Suprapubic skin (tissue), 4 donors: ENCODE measurements around the gene POLE3. TPM values are rescaled to one million over a fixed set of nuclear protein-coding genes. Genes with fewer than 3 reads are reported as not detected.

Experiments
- DNase-seq, 2 donors: peaks; one replicate each; pipeline ENCODE4 v3.0.0-alpha.2; 2019; ENCODE audit warnings: low spot score in 2 of 2
- H3K27ac ChIP-seq: fragments of 200-600 bp; sonication (generic); one replicate; pipeline ENCODE4 v1.5.1; 2019
- H3K27me3 ChIP-seq: fragments of 200-600 bp; sonication (generic); one replicate; pipeline ENCODE4 v1.5.1; 2019
- H3K36me3 ChIP-seq: fragments of 200-600 bp; sonication (generic); one replicate; pipeline ENCODE4 v1.5.1; 2019
- H3K4me1 ChIP-seq: fragments of 200-600 bp; sonication (generic); one replicate; pipeline ENCODE4 v1.5.1; 2019
- H3K4me3 ChIP-seq: fragments of 200-600 bp; sonication (generic); one replicate; pipeline ENCODE4 v1.5.1; 2019; ENCODE audit warnings: mild to moderate bottlenecking
- H3K9me3 ChIP-seq: fragments of 200-600 bp; sonication (generic); one replicate; pipeline ENCODE4 v1.5.1; 2019
- CTCF ChIP-seq, 2 donors: fragments of 200-600 bp in 1 of 2; fragments of 450-650 bp in 1 of 2; sonication (generic) in 1 of 2; IDR thresholded peaks; one replicate each; pipeline ENCODE4 v1.5.1; 2016 to 2019; ENCODE audit warnings: antibody characterized with exemption in 2 of 2, mild to moderate bottlenecking in 1 of 2, moderate library complexity in 1 of 2
- EP300 ChIP-seq: sonication (generic); formaldehyde crosslinking; IDR thresholded peaks from one replicate; pipeline ENCODE4 v1.6.1; 2017; ENCODE audit warnings: antibody characterized with exemption
- POLR2A ChIP-seq, 2 donors: fragments of 450-650 bp; IDR thresholded peaks; one replicate each; pipeline ENCODE4 v1.6.1; 2017; ENCODE audit warnings: antibody characterized with exemption in 2 of 2, mild to moderate bottlenecking in 2 of 2, moderate library complexity in 2 of 2
- POLR2AphosphoS5 ChIP-seq, 3 donors: sonication (generic); formaldehyde crosslinking; IDR thresholded peaks; one replicate each; pipeline ENCODE4 v1.6.1; 2017; ENCODE audit warnings: antibody characterized with exemption in 3 of 3
- WGBS: methylation state at CpG from one replicate; pipeline ENCODE4 v1.1.5; 2018; 5-methylcytosine and 5-hydroxymethylcytosine counted together
- total RNA-seq, 4 donors: library from RNA; depleted of rRNA; stranded (reverse); fragments of >200 nt; gene quantifications; one replicate each; pipeline ENCODE4 v1.1.0, GENCODE V29; 2016

POLE3 gene
- total RNA-seq, 4 donors from 2014 or later, result 32.6 to 52.6 (median 36.6) TPM

GRCh38 chr9:113401027-113401792 is 9.3 kb downstream of the POLE3 start, which contains the start of gene ALAD:
Gene ALAD, minus strand, starts transcription at chr9:113401284. Its CDS starts 7,725 bp downstream, at chr9:113393559.
- H3K4me3 ChIP-seq, result peak within 1 kb of the TSS; percentile 86
- peak; percentile 99 for DNase-seq
- peaks cover 41% of the 10 kb centered on the region for H3K4me1 ChIP-seq
- no peaks in the 10 kb centered on the region for H3K36me3 ChIP-seq
- no peaks in the 10 kb centered on the region for H3K27me3 ChIP-seq
- peak within 1 kb of the TSS; percentile 74 for H3K27ac ChIP-seq
- WGBS, result 4% methylated on average over 14 of the region's 50 CpGs
- H3K9me3 ChIP-seq, result no peaks in the 10 kb centered on the region
- TF ChIP-seq POLR2A (IDR thresholded peaks at IDR 0.05), result no peak
- peak; percentile 92 to 97 for TF ChIP-seq CTCF (IDR thresholded peaks at IDR 0.05)
- peak in 2 of 3 donors; percentile 35 to 69 for TF ChIP-seq POLR2AphosphoS5 (IDR thresholded peaks at IDR 0.05)
- no peak for TF ChIP-seq EP300

GRCh38 chr9:113399646-113400200 is 10.8 kb downstream of the POLE3 start:
- Histone ChIP-seq H3K9me3 (no peaks in the 10 kb centered on the region), H3K27me3 (no peaks in the 10 kb centered on the region), H3K4me1 (peaks cover 41% of the 10 kb centered on the region), H3K27ac (no peak overlapping the region), H3K4me3 (no peak overlapping the region), H3K36me3 (peaks cover 8% of the 10 kb centered on the region)
- DNase-seq, result no peak
- TF ChIP-seq POLR2A (IDR thresholded peaks at IDR 0.05), result no peak
- no peak for TF ChIP-seq CTCF (IDR thresholded peaks at IDR 0.05)
- no peak for TF ChIP-seq EP300
- TF ChIP-seq POLR2AphosphoS5 (IDR thresholded peaks at IDR 0.05), result no peak
- 68% methylated on average over 3 of the region's 3 CpGs for WGBS

- no peak for DNase-seq
- peaks cover 41% of the 10 kb centered on the region for H3K4me1 ChIP-seq
- H3K36me3 ChIP-seq, result peaks cover 11% of the 10 kb centered on the region
- 84% methylated on average over 5 of the region's 5 CpGs for WGBS
- H3K4me3 ChIP-seq, result no peak overlapping the region
- no peak overlapping the region for H3K27ac ChIP-seq
- H3K27me3 ChIP-seq, result no peaks in the 10 kb centered on the region
- H3K9me3 ChIP-seq, result no peaks in the 10 kb centered on the region
- TF ChIP-seq POLR2A (IDR thresholded peaks at IDR 0.05) (no peak), CTCF (IDR thresholded peaks at IDR 0.05) (no peak), POLR2AphosphoS5 (IDR thresholded peaks at IDR 0.05) (no peak), EP300 (no peak)
Observed at GRCh38 chr9:113398796-113399195, 11.7 kb downstream of the POLE3 start.

- WGBS, result 74% methylated on average over 3 of the region's 3 CpGs
- no peaks in the 10 kb centered on the region for H3K27me3 ChIP-seq
- H3K4me1 ChIP-seq, result peaks cover 37% of the 10 kb centered on the region
- no peak for DNase-seq
- no peak overlapping the region for H3K27ac ChIP-seq
- no peak overlapping the region for H3K4me3 ChIP-seq
- H3K9me3 ChIP-seq, result no peaks in the 10 kb centered on the region
- no peak for TF ChIP-seq EP300
- H3K36me3 ChIP-seq, result peaks cover 21% of the 10 kb centered on the region
Observed at GRCh38 chr9:113397203-113397631, 13.3 kb downstream of the POLE3 start.

- Histone ChIP-seq H3K4me3 (no peak overlapping the region), H3K9me3 (no peaks in the 10 kb centered on the region), H3K36me3 (peaks cover 41% of the 10 kb centered on the region), H3K27me3 (no peaks in the 10 kb centered on the region), H3K4me1 (peaks cover 22% of the 10 kb centered on the region), H3K27ac (no peak overlapping the region)
- TF ChIP-seq CTCF (IDR thresholded peaks at IDR 0.05), result no peak
- TF ChIP-seq POLR2A (IDR thresholded peaks at IDR 0.05), result no peak
- TF ChIP-seq EP300, result no peak
- no peak for TF ChIP-seq POLR2AphosphoS5 (IDR thresholded peaks at IDR 0.05)
- peak in 1 of 2 donors; percentile 34 for DNase-seq
- WGBS, result 95% methylated on average over 9 of the region's 9 CpGs
Observed at GRCh38 chr9:113395000-113395861, 15.2 kb downstream of the POLE3 start.
